NB4 (cell line): ENCODE data around the gene TMEM229B.

ENCODE experiments used
- DNase-seq: peaks from one replicate; pipeline ENCODE4 v3.0.0; 2010; ENCODE audit warnings: low read depth
- H3K4me3 ChIP-seq: one replicate; pipeline ENCODE4 v1.5.1; 2011; ENCODE audit warnings: mild to moderate bottlenecking, low read depth, low read length, moderate library complexity
- MYC ChIP-seq: IDR thresholded peaks from 2 replicates; pipeline ENCODE4 v1.6.1; 2011; ENCODE audit warnings: low read depth, low read length
- POLR2A ChIP-seq: IDR thresholded peaks from 2 replicates; pipeline ENCODE4 v1.6.1; 2011; ENCODE audit warnings: mild to moderate bottlenecking; ENCODE audit not compliant: insufficient read length; ENCODE audit errors: extremely low read depth
- TF ChIP-seq, protein P1 (sequence below): IDR thresholded peaks from 2 replicates; pipeline ENCODE4 v1.6.1; 2011; ENCODE audit warnings: low read depth, low read length
- TF ChIP-seq, protein P2 (sequence below): IDR thresholded peaks from one replicate; pipeline ENCODE4 v1.5.1; 2012; ENCODE audit warnings: low read depth, low read length

Gene TMEM229B

DNA sequence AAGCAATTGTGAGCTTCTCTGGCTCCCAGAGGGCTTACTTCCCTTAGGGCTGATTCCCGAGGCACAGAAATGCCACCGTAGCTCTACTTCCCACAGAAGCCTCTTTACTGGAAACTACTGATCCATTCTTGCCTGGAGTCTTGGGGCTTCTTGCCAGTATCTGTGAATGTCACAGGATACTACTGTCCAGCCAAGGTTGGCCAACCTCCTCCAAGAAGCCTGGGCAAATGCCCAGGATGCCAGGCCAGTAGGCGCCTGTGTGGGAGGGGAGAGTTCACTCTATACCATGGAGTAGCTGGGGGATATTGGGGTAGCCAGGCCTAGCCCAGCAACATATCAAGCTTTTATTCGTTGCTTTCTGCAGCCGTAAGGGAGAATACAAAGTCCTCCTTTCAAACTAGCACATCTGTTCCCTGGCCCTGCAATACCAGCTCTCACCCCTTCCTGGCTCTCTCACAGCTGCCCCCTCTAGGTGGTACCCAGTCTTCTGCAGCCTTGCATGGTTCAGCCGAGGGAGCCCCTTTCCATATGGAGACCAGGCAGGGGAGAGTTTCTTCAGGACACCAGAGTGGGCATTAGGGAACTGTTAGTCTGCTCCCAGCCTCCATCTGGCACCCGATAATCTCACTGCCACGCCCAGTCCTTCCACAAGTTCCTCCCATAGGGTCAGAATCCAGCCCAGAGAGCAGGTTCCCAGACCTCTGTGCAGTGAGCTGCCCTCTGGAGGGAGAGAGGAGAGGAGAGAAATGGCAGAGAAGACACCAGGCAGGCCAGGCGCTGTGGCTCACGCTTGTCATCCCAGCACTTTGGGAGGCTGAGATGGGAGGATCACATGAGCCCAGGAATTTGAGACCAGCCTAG lies 52.3 kb downstream of the TMEM229B start:
- H3K4me3 ChIP-seq: no peak overlapping the region
- TF ChIP-seq POLR2A: no peak
- TF ChIP-seq, protein P1, sequence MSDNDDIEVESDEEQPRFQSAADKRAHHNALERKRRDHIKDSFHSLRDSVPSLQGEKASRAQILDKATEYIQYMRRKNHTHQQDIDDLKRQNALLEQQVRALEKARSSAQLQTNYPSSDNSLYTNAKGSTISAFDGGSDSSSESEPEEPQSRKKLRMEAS: no peak
- TF ChIP-seq, protein P2, sequence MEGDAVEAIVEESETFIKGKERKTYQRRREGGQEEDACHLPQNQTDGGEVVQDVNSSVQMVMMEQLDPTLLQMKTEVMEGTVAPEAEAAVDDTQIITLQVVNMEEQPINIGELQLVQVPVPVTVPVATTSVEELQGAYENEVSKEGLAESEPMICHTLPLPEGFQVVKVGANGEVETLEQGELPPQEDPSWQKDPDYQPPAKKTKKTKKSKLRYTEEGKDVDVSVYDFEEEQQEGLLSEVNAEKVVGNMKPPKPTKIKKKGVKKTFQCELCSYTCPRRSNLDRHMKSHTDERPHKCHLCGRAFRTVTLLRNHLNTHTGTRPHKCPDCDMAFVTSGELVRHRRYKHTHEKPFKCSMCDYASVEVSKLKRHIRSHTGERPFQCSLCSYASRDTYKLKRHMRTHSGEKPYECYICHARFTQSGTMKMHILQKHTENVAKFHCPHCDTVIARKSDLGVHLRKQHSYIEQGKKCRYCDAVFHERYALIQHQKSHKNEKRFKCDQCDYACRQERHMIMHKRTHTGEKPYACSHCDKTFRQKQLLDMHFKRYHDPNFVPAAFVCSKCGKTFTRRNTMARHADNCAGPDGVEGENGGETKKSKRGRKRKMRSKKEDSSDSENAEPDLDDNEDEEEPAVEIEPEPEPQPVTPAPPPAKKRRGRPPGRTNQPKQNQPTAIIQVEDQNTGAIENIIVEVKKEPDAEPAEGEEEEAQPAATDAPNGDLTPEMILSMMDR: no peak
- no peak for TF ChIP-seq MYC
- no peak for DNase-seq

DNA sequence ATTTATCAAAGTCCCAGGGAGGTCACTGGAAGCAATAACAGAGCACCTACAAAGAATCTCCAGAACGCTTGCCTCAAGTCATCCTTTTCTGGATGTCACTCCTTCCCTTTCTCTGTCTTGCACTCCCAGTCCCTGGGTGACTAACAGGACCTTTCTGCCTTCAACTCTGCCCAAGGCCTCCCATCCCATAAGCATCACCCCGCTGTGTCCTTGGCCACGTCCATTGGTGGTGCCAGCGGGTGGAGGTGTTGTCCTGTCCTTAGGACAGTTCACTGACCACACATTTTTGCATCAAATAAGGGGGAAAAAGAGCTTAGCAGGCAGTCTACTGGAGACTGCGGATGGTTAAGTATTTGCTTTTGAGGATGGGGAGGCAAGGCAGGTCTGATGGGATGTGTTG lies 52.9 kb downstream of the TMEM229B start:
- TF ChIP-seq POLR2A: no peak
- TF ChIP-seq, protein P2: no peak
- no peak for DNase-seq
- H3K4me3 ChIP-seq: no peak overlapping the region

DNA sequence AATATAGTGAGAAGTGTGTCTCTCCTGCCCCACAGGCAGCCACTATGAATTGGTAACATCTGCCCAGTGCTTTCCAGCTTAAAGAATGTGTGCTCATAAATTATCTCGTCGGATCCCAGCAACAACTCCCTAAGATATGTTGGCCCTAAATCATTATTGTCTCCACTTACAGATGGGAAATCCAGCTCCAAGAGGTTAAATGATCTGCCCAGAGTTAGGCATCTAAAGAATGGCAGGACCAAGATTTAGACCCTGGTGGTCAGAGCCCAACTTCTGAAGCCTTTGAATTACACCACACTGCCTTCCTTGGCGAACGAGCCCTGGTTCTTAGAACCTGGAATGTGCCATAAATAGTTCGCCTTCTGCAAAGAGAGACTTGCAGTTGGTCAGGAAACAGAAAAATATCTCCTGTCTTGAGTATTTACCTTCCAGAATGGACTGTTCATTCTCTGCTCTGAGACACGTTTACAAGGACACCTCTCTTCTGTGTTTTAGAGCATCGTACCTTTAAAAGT lies 56.4 kb downstream of the TMEM229B start:
- TF ChIP-seq POLR2A: no peak
- no peak for TF ChIP-seq MYC
- TF ChIP-seq, protein P2: no peak
- TF ChIP-seq, protein P1: no peak
- DNase-seq: no peak
- H3K4me3 ChIP-seq: no peak overlapping the region

DNA sequence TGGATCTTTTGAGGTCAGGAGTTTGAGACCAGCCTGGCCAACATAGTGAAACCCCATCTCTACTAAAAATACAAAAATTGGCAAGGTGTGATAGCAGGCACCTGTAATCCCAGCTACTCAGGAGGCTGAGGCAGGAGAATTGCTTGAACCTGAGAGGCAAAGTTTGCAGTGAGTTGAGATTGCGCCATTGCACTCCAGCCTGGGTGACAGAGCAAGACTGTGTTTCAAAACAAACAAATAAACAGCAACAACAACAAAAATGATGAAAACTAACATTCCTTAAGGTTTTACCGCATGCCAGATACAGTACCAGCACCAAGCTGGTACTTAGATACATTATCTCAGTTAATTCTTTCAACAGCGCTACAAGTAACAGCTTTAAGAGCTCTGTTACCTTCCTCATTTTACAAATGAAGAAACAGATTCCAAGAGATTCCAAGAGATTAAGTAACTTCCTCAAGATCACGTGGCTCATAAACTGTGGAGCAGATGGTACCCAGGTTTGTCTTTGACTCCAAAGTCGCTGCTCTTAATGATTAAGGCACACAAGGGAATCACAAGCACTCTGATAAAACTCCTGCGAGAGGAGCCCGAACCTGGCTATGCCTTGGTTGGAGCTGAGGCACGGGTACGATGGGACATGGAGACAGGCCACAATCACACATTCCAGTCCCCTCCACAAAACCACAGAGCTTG lies 58.9 kb downstream of the TMEM229B start:
- TF ChIP-seq, protein P2: no peak
- TF ChIP-seq POLR2A: no peak
- TF ChIP-seq, protein P1: no peak
- TF ChIP-seq MYC: no peak
- DNase-seq: no peak
- H3K4me3 ChIP-seq: no peak overlapping the region

DNA sequence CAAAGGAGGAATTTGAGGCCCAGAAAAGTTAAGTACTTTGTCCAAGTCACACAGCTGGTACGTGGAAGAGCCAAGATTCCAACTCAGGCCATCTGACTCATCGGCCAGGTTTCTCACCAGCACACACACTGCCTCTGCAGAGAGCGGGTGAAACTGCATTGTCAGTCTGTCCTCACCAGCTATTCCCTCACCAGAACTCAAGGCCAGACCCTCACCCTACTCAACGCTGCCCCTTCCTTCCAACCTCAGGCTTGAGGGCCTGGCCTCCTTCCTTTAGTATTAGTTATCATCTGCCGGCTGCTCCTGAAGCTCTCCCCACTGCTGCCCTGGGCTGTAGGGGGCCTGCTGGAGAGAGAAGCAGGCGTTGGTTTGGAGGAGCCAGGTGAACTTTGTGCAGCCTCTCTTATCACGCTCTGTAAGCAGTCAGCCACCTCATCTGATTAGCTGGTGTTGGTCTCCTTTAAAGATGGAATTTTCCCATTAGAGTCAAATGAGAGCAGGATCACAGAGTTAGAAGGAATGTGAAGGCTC lies 60.0 kb downstream of the TMEM229B start:
- H3K4me3 ChIP-seq: no peak overlapping the region
- no peak for DNase-seq

More for the DNA sequence above, 60.0 kb downstream of the TMEM229B start:
- TF ChIP-seq, protein P2: no peak
- TF ChIP-seq POLR2A: no peak
- no peak for TF ChIP-seq MYC
- TF ChIP-seq, protein P1: no peak
